Measurements from ENCODE around the gene MPPE1.

GRCh38 chr18:11932393-11932792, 24.3 kb upstream of the MPPE1 start:
- TF ChIP-seq EZH2phosphoT487 (IDR thresholded peaks at IDR 0.05; ENCODE audit: borderline replicate concordance, low read length) (no peak), CTCF (conservative IDR thresholded peaks at IDR 0.05; ENCODE audit: low read depth, low read length) (no peak)

Data from PC-3 (cell line).